Measurements from ENCODE around the gene SYT17.

DNA sequence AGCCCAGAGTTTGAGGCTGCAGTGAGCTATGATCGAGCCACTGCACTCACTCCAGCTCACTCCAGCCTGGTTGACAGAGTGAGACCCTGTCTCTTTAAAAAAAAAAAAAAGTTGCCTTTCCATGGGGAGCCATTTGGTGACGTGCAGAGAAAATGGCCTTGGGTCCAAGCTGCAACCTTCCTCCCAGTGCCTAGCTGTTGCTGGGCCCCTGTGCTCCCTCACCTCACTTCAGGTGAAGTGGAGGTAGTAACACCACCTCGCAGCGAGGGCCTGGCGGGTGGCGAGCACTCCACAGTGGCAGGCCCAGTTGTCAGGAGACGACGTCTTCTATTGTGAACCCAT, 17.4 kb downstream of the SYT17 start:
- TF ChIP-seq, protein P1, sequence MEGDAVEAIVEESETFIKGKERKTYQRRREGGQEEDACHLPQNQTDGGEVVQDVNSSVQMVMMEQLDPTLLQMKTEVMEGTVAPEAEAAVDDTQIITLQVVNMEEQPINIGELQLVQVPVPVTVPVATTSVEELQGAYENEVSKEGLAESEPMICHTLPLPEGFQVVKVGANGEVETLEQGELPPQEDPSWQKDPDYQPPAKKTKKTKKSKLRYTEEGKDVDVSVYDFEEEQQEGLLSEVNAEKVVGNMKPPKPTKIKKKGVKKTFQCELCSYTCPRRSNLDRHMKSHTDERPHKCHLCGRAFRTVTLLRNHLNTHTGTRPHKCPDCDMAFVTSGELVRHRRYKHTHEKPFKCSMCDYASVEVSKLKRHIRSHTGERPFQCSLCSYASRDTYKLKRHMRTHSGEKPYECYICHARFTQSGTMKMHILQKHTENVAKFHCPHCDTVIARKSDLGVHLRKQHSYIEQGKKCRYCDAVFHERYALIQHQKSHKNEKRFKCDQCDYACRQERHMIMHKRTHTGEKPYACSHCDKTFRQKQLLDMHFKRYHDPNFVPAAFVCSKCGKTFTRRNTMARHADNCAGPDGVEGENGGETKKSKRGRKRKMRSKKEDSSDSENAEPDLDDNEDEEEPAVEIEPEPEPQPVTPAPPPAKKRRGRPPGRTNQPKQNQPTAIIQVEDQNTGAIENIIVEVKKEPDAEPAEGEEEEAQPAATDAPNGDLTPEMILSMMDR (conservative IDR thresholded peaks at IDR 0.05) = no peak
- no peak for TF ChIP-seq EZH2 (IDR thresholded peaks at IDR 0.05; ENCODE audit: low read depth)

All from PC-9 (cell line).